Activated naive CD8-positive, alpha-beta T cell treated with anti-CD3 and anti-CD28 coated beads, Interleukin-2, amount 50 U/mL, for 16 hours (primary cell): ENCODE results near the gene CTTN.

Experiments used
- DNase-seq: peaks from one replicate; pipeline ENCODE4 v3.0.0-alpha.2; 2020; ENCODE audit warnings: low read depth, low spot score

The CTTN gene

GRCh38 chr11:70397983-70398833 lies at the start of gene CTTN:
Gene CTTN (plus strand): TSS chr11:70398529. CDS start chr11:70407298, 8,769 bp downstream.
- DNase-seq: peak; percentile 48

DNA sequence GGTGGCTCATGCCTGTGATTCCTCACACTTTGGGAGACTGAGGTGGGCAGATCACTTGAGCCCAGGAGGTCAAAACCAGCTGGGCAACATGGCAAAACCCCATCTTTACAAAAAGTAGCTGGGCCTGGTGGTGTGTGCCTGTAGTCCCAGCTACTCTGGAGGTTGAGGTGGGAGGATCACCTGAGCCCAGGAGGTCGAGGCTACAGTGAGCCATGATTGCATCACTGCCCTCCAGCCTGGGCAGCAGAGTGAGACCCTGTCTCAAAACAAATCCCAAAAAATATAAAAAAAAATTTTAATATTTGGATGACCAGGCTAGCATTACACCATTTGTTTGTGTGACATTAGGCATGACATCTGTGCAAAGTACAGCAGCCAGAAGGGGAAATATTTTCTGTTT lies 49.7 kb upstream of the CTTN start:
- no peak for DNase-seq

GRCh38 chr11:70351646-70352045 lies 46.7 kb upstream of the CTTN start:
- no peak for DNase-seq

GRCh38 chr11:70352100-70352499 lies 46.2 kb upstream of the CTTN start:
- DNase-seq: no peak

GRCh38 chr11:70352601-70353000 lies 45.7 kb upstream of the CTTN start:
- no peak for DNase-seq

DNA sequence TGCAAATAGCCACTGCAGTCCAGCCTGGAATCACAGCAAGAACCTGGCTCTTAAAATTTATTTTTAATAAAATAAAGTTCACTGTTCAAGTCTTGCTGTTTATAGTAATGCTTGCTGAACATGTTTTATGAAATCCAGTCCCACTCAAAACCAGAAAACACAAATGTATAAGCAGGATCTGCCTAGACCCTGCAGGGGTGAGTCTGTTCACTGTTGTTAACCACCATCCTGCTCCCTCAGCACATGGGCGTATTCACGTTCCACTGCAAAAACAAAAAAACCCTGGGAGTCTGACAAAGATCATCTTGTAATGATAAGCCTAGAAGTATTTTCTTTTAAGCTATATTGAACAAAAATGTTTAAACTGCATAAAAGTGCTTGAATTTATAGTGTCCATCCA lies 45.0 kb upstream of the CTTN start:
- DNase-seq: no peak

DNA sequence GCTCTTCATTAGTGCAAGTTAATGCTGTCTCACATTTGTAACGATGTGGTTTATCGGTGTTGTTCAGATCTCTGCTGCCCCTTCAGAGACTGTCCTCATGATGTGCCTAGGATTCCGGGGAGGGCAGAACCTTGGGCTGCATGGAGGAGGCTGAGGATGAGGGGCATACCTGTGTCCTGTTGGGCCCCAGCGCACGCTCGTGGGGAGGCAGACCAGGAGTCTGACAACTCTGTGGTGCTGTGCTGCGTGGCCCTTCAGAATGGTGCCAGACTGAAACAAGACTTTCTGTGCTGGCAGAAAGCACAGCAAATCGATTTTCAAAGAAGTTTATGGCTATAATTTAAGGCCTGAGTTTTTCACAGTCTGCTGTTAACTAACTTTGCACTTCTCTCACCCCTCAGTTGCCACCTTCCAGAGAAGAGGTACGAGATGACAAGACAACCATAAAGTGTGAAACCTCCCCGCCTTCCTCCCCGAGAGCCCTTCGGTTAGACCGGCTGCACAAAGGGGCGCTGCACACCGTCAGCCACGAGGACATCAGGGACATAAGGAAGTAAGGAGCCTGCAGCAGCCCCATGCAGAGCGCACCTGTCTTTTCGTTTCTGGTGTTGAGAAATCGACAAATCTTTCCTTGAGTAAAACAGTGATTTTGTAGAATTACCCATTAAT lies 44.3 kb upstream of the CTTN start:
- no peak for DNase-seq

GRCh38 chr11:70354629-70355028 lies 43.7 kb upstream of the CTTN start:
- DNase-seq: no peak

GRCh38 chr11:70358753-70359152 lies 39.6 kb upstream of the CTTN start:
- DNase-seq: no peak

DNA sequence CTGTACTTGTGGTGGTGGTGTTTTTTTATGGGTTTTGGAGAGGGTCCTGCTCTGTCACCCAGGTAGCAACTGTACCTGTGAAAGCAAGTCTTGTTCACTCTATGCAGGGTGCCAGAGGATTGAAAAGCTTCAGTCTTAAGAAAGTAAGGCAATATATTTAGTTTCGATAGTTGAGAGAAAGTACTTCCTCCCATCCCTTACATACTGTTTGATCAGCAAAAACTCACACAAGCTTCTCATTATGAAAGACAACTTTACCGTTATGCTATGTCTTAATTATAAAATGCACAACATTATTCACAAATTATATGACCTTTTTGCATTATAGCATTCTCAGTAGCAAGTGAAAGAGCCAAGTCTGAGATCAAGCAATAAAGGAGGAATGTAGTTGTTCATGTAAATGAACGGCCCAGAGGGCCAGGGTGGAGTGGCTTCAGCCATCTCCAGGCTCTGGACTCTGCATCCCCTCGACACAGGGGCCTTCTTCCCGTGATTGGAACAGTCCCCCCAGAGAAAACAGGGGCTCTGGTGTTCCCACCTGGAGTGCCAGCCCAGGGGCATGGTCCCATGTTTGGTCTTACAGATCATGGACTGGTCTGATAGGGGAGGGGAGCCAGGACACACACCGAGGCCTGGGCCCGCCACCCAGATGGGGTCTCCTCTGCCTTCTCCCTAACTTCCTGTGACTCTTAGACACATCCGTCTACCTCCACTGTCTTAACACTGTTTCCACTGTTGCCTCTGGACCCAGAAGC lies 38.7 kb upstream of the CTTN start:
- no peak for DNase-seq

DNA sequence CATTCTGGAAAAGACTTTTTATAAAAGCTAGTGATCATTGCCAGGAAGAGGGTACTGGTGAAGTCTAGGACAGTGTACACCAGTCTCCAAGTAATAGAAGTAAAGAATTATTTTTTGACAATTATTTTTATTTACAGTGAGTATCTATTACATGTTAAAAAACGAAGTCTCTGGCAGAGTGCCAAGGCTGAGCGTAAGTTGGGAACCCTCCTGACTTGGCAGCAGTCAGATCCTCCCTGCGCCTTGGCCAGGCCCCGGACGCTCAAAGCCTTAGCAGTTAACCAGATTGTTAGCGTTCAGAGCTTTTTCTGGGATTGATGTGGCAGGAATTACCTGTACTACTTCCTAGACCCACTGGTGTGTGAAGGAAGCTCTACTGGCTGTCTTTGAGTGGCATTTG lies 38.1 kb upstream of the CTTN start:
- no peak for DNase-seq

DNA sequence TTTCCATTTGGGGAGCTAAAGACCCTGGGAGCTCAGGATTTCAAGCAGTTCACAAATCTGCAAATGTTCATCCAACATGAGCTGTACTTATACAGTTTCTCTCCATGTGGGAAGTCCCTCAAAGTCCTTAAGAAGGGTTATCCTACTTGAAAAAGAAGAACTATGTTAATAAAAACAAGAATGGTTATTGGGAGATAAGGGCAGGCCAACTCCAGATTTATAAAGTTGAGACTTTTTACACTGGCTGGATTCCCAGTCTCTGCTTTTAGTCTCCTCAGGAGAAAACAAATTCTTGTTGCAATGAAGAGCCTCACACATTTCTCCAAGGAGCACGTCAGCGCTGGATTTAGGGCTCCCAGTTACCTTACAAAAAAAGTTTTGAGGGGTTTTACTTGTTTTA lies 34.2 kb upstream of the CTTN start:
- no peak for DNase-seq

- peak; percentile 61 for DNase-seq
These were observed 33.4 kb upstream of the CTTN start for GRCh38 chr11:70364745-70365543.

- no peak for DNase-seq
These were observed 32.8 kb upstream of the CTTN start for GRCh38 chr11:70365544-70365927.

- DNase-seq: no peak
These were observed 31.3 kb upstream of the CTTN start for GRCh38 chr11:70367071-70367470.

DNA sequence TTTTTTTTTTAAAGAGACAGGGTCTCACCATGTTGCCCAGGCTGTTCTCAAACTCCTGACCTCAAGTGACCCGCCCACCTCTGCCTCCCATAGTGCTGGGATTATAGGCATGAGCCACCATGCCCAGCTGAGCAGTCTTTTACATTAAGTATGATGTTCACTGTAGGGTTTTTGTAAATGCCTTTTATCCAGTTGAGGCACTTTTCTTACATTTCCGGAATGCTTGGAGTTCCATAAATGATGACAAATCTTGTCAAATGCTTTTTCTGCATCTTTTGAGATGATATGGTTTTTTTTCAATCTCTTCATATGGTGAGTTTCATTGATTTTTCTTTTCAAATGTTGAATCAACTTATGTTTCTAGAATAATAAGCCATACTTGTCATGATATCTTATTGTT lies 29.4 kb upstream of the CTTN start:
- DNase-seq: no peak

DNA sequence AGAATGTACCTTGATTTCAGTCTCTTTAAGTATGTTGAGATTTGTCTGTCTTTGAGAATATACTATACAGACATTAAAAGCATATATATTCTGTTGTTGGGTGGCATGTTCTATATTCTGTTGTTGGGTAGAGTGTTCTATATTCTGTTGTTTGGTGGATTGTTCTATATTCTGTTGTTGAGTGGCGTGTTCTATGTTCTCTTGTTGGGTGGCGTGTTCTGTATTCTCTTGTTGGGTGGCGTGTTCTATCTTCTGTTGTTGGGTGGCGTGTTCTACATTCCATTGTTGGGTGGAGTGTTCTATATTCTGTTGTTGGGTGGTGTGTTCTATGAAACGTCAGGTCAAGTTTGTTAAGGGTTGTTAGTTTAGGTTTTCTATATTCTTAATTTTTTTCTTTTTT lies 27.1 kb upstream of the CTTN start:
- no peak for DNase-seq

- DNase-seq: no peak
These were observed 26.3 kb upstream of the CTTN start for GRCh38 chr11:70372076-70372475.

DNA sequence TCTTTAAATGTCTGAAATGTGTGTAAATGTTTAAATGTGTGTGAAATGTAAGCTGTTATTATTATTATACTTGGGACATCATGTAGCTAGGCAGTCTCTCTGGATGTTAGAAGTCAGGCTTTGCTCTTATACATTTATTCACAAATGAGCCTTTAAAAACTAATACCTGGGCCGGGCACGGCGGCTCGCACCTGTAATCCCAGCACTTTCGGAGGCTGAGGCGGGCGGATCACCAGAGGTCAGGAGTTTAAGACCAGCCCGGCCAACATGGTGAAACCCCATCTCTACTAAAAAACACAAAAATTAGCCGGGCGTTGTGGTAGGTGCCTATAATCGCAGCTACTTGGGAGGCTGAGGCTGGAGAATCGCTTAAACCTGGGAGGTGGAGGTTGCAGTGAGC lies 21.7 kb upstream of the CTTN start:
- no peak for DNase-seq

DNA sequence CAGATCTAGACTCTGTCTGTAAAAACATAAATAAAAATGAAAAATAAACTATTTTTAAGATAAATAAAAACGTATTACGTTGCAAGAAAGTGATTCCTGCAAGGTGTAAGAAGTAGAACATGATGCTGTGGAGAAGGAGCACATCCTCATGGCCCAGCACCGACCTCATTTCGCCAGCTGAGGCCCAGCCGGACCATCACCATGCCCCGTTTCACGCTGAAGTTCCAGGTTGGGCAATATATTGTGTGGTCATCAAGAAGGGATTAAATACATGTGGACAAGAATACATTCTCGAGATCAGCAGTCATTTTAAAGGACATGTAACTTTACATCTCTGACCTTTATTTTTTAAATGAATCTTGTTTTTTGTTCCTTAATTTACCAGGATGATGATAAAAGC lies 20.7 kb upstream of the CTTN start:
- no peak for DNase-seq

DNA sequence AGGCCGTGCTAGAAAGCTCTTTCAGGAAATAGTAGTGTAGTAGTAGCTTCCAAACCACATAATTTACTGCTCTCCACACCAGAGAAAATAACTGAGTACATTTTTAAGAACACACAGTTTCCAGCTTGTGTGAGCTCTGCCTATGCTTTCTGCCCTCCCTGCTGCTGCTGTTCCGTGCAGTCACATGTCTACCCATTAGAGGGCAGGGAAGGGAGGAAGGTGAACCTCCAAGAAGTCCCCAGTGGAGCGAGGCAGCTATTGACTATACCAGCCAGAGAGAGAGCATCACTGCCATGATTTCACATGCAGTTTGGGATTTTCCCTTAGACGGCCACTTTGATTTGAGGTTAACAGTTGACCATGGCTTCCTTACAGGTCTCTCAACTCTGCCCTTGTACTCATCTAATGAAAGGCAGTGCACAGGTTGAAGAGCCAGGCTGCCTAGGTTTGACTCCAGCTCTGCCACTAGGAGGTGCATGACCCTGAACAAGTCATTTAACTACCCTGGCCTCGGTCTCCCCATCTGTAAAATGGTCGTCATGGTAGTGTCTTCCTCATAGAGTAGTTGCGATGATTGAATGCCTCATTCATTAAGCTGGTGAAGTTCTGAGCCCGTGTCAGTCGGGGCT lies 19.7 kb upstream of the CTTN start:
- DNase-seq: no peak
